GM18870 (cell line): ENCODE results near the gene ENO4.
A peak's percentile ranks its signal among the peaks of the same experiment; 100 is the strongest.

Experiments used
- ATAC-seq: cut with Tn5 transposase; IDR thresholded peaks from one replicate; pipeline ENCODE4 v1.9.1; 2021; ENCODE audit warnings: moderate library complexity; ENCODE audit not compliant: unreplicated experiment

ENO4 gene

GRCh38 chr10:116828116-116828515 lies 21.2 kb upstream of the ENO4 start:
- no peak for ATAC-seq

GRCh38 chr10:116829711-116830110 lies 19.6 kb upstream of the ENO4 start:
- ATAC-seq, result no peak

GRCh38 chr10:116831086-116831485 lies 18.2 kb upstream of the ENO4 start:
- ATAC-seq, result no peak

GRCh38 chr10:116831790-116832189 lies 17.5 kb upstream of the ENO4 start:
- ATAC-seq, result no peak

- no peak for ATAC-seq
These were observed 15.0 kb upstream of the ENO4 start for GRCh38 chr10:116833986-116834985.

- no peak for ATAC-seq
These were observed 13.6 kb upstream of the ENO4 start for GRCh38 chr10:116835658-116836057.

GRCh38 chr10:116836083-116836482 lies 13.2 kb upstream of the ENO4 start:
- no peak for ATAC-seq

- ATAC-seq, result no peak
These were observed 12.3 kb upstream of the ENO4 start for GRCh38 chr10:116836902-116837523.

- peak; percentile 79 for ATAC-seq
These were observed 11.1 kb upstream of the ENO4 start for GRCh38 chr10:116838143-116838725.

- no peak for ATAC-seq
These were observed 8.8 kb upstream of the ENO4 start for GRCh38 chr10:116840389-116841075.

- no peak for ATAC-seq
These were observed 3.5 kb upstream of the ENO4 start for GRCh38 chr10:116845823-116846222.

- peak; percentile 86 for ATAC-seq
These were observed 1.0 kb upstream of the ENO4 start for GRCh38 chr10:116848032-116848943.

- no peak for ATAC-seq
These were observed 403 bp upstream of the ENO4 start for GRCh38 chr10:116848944-116849247.

GRCh38 chr10:116850058-116850611 lies 836 bp downstream of the ENO4 start:
- ATAC-seq, result no peak

- ATAC-seq, result no peak
These were observed 2.9 kb downstream of the ENO4 start for GRCh38 chr10:116852246-116852645.

GRCh38 chr10:116853287-116853686 lies 4.0 kb downstream of the ENO4 start:
- ATAC-seq, result no peak

- no peak for ATAC-seq
These were observed 4.4 kb downstream of the ENO4 start for GRCh38 chr10:116853701-116854100.

GRCh38 chr10:116857156-116857555 lies 7.9 kb downstream of the ENO4 start:
- ATAC-seq, result no peak

- ATAC-seq, result no peak
These were observed 12.5 kb downstream of the ENO4 start for GRCh38 chr10:116861796-116862195.

- no peak for ATAC-seq
These were observed 15.1 kb downstream of the ENO4 start for GRCh38 chr10:116864436-116864835.
